ENCODE measurements around the gene VWA5B1. TPM values are rescaled to one million over a fixed set of nuclear protein-coding genes. Genes with fewer than 3 reads are reported as not detected.

VWA5B1 gene
- total RNA-seq, 1 donor from 2014 or later, result 1.9 TPM

DNA sequence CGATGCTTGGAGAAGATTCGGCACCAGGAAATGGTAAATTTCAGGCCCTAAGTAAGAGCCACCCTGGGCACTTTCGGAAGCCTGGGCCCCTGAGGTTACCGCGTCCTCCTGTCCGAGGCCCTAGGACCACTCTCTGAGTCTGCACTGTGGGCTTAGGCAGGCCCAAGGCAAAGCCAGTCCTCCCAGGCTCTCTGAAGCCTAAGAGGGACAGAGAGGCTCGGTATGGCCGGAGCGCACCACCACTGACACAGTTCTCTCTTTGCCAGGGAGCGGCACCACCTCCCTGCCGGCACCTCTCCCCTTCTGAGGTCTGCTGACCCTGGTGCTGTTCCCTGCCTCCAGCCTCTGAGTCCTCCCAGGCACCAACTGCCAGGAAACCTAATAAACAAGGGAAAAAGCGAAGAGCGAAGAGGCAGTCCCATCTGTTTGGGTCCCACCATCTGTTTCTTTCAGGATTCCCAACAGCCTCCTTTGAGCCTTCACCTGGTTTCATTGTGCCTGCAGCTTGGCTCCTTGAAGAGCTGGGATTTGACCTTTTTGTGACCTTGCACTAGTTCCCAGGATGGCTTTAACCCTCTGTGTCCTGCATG, 57.7 kb downstream of the VWA5B1 start:
- Mint-ChIP-seq H3K4me3 (no peak overlapping the region), H3K36me3 (no peaks in the 10 kb centered on the region), H3K9me3 (no peaks in the 10 kb centered on the region), H3K27me3 (peaks cover 14% of the 10 kb centered on the region), H3K27ac (no peak overlapping the region), H3K4me1 (ENCODE audit: unreplicated experiment) (peaks cover 4% of the 10 kb centered on the region)
- no peak for DNase-seq (ENCODE audit: extremely low spot score, unreplicated experiment)
- TF ChIP-seq, protein P1, sequence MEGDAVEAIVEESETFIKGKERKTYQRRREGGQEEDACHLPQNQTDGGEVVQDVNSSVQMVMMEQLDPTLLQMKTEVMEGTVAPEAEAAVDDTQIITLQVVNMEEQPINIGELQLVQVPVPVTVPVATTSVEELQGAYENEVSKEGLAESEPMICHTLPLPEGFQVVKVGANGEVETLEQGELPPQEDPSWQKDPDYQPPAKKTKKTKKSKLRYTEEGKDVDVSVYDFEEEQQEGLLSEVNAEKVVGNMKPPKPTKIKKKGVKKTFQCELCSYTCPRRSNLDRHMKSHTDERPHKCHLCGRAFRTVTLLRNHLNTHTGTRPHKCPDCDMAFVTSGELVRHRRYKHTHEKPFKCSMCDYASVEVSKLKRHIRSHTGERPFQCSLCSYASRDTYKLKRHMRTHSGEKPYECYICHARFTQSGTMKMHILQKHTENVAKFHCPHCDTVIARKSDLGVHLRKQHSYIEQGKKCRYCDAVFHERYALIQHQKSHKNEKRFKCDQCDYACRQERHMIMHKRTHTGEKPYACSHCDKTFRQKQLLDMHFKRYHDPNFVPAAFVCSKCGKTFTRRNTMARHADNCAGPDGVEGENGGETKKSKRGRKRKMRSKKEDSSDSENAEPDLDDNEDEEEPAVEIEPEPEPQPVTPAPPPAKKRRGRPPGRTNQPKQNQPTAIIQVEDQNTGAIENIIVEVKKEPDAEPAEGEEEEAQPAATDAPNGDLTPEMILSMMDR (conservative IDR thresholded peaks at IDR 0.05), result no peak

DNA sequence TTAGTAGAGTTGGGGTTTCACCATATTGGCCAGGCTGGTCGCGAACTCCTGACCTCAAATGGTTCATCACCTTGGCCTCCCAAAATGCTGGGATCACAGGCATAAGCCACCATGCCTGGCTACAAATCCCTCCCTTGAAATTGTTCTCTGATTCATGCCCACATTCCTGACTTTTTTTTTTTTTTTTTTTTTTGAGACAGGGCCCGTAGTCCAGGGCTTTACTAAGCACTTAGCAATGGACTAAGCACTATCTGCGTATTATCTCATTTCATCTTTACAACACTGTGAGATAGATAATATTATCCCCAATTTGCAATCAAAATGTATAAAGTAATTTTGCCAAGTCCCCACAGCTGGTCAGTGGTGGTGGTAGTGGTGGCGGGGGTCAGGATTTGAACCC, 58.9 kb downstream of the VWA5B1 start:
- Mint-ChIP-seq H3K27ac (no peak overlapping the region), H3K36me3 (no peaks in the 10 kb centered on the region), H3K4me3 (no peak overlapping the region), H3K9me3 (no peaks in the 10 kb centered on the region), H3K4me1 (ENCODE audit: unreplicated experiment) (no peaks in the 10 kb centered on the region), H3K27me3 (peaks cover 10% of the 10 kb centered on the region)
- TF ChIP-seq, protein P1 (conservative IDR thresholded peaks at IDR 0.05), result no peak
- DNase-seq (ENCODE audit: extremely low spot score, unreplicated experiment), result no peak

DNA sequence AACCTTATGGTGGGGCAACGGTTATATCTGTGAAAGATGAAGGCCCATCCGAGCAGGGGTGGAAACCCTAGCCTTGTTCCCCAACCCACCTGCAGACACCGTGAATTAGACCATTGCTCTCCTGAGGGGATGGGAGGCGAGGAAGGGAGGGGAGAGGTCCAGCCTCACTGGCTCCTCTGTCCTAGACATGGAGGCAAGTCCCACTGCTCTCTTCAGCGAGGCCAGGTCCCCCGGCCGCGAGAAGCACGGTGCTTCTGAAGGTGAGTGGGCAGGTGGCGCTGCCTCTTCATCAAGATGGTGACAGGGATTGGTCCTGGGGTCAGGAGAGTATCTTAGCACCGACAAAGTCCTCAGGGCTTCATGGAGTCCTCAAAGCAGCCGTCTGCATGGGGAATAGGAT, 59.3 kb downstream of the VWA5B1 start:
- Mint-ChIP-seq H3K36me3 (no peaks in the 10 kb centered on the region), H3K4me1 (ENCODE audit: unreplicated experiment) (no peaks in the 10 kb centered on the region), H3K27me3 (peaks cover 6% of the 10 kb centered on the region), H3K27ac (no peak overlapping the region), H3K9me3 (no peaks in the 10 kb centered on the region), H3K4me3 (no peak overlapping the region)
- no peak for DNase-seq (ENCODE audit: extremely low spot score, unreplicated experiment)
- TF ChIP-seq, protein P1 (conservative IDR thresholded peaks at IDR 0.05), result no peak

DNA sequence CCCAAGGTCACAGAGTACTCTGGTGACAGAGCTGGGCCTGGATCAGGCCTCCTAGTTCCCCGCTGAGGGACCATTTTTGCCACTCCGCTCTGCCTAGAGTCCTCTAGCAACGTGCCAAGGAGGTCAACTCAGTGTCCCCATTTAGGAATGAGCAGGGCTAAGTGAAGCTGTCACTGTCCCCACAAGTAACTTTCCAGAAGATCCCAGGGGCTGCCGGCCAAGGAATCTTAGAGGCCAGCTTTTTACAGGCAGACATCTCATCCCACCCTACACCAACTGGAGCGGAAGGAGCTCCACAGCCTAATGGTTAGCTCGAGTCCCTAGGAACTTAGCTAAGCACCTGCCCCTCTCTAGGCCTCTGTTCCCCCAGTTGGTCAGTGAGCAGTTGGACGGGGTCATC, 59.7 kb downstream of the VWA5B1 start:
- no peak for DNase-seq (ENCODE audit: extremely low spot score, unreplicated experiment)
- Mint-ChIP-seq H3K9me3 (no peaks in the 10 kb centered on the region), H3K4me3 (no peak overlapping the region)

DNA sequence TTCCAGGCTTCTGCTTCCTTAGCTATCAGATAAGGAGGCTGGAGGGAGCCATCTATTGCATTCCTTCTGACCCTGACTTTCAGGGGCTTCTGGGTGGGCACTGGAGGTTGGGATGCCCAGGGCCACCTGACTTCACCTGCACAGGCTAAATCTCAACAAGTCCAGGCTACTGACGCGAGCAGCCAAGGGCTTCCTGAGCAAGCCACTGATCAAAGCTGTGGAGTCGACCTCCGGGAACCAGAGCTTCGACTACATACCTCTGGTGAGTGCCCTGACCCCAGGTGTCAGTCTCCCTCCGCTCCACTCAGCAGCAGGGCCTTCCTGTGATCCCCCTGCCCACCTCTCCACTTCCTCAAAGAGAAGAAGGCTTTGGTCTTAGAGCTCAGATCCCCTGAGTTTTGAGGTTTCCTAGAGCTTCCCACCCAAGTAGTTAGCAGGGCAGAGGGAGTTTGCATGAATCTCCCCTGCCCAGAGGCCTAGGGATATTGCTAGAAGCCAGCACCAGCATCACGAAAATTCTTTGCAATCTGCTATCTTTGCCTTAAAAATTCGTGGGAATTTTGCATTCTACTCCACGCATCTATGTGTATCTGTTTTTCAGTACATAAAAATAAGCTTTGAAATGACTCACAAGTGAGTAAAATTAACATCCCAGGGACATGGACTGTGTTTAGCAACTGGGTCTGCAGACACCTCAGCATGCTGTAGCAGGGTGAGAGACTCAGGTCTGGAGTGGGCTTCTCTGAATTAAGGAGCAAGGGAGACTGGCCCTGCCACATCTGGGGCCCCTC, 61.4 kb downstream of the VWA5B1 start:
- Mint-ChIP-seq H3K9me3 (no peaks in the 10 kb centered on the region), H3K4me3 (no peak overlapping the region), H3K4me1 (ENCODE audit: unreplicated experiment) (no peaks in the 10 kb centered on the region), H3K27ac (no peak overlapping the region), H3K36me3 (no peaks in the 10 kb centered on the region), H3K27me3 (peaks cover 10% of the 10 kb centered on the region)
- DNase-seq (ENCODE audit: extremely low spot score, unreplicated experiment), result no peak
- TF ChIP-seq, protein P1 (conservative IDR thresholded peaks at IDR 0.05), result no peak

More for the DNA sequence above, 59.7 kb downstream of the VWA5B1 start:
- peaks cover 6% of the 10 kb centered on the region for H3K27me3 Mint-ChIP-seq
- H3K4me1 Mint-ChIP-seq (ENCODE audit: unreplicated experiment), result no peaks in the 10 kb centered on the region
- H3K27ac Mint-ChIP-seq, result no peak overlapping the region
- no peaks in the 10 kb centered on the region for H3K36me3 Mint-ChIP-seq
- TF ChIP-seq, protein P1 (conservative IDR thresholded peaks at IDR 0.05), result no peak

Data from type B pancreatic cell (in vitro differentiated cells).